Suppressor macrophage (primary cell): Measurements from ENCODE around the gene CTH.
A peak's percentile ranks its signal among the peaks of the same experiment; 100 is the strongest.
"Not testable (repeated sequence)": the region's sequence is repeated elsewhere in the genome, so short reads cannot be mapped to it uniquely, and the experiment has no call there.

Source experiments
- DNase-seq, 4 experiments: peaks; one replicate each; pipeline ENCODE4 v3.0.0-alpha.2; 2020 to 2022

Gene CTH

DNA sequence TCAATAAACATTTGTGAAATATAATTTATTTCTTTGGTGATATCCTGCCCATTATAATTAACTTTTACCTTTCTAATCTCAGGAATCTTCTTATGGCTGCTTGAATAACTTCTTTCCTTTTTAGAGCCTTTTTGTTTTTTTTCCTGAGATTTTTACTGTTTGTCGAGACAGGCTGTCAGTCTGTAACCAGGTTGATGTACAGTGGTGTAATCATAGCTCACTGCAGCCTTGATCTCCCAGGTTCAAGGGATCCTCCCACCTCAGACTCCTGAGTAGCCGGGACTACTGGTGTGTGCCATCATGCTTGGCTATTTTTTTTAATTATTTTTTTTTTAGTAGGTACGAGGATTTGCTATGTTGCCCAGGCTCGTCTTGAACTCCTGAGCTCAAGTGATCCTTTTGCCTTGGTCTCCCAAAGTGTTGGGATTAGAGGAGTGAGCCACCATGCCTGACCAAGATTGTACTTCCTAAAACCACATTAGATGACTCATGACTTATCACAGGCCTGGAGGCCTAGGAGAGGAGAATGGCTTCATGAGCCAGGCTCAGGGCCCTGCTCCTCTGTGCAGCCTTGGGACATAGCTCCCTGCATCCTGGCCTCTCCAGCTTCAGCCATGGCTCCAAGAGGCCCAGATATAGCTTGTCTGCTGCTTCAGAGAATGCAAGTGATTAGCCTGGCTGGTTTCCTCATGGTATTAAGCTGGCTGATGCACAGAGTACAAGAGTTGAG, 48.6 kb downstream of the CTH start:
- DNase-seq, result peak in 3 of 4 experiments; percentile 3 to 18 (median 6)

DNA sequence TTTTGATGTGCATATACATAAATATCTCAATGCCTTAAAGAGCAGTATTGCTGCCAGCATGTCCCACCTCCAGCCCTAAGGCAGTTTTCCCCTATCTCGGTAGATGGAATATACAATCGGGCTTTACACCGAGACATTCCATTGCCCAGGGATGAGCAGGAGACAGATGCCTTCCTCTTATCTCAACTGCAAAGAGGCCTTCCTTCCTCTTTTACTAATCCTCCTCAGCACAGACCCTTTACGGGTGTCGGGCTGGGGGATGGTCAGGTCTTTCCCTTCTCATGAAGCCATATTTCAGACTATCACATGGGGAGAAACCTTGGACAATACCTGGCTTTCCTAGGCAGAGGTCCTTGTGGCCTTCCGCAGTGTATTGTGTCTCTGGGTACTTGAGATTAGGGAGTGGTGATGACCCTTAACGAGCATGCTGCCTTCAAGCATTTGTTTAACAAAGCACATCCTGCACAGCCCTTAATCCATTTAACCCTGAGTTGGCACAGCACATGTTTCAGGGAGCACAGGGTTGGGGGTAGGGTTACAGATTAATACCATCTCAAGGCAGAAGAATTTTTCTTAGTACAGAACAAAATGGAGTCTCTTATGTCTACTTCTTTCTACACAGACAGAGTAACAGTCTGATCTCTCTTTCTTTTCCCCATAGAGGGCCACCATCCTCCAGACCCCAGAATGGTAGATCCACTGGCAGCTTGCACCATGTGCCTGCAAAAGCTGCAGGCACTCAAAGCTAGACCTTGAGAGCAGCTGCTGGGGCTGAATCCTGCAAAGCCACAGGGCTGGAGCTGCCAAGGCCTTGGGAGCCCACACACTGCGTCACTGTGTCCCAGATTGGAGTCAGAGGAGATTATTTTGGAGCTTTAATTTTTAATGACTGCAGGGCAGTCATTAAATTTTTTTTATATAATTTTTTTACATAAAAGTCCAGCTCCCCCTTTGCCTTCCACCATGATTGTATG, 50.0 kb downstream of the CTH start:
- not testable (repeated sequence) for DNase-seq

DNA sequence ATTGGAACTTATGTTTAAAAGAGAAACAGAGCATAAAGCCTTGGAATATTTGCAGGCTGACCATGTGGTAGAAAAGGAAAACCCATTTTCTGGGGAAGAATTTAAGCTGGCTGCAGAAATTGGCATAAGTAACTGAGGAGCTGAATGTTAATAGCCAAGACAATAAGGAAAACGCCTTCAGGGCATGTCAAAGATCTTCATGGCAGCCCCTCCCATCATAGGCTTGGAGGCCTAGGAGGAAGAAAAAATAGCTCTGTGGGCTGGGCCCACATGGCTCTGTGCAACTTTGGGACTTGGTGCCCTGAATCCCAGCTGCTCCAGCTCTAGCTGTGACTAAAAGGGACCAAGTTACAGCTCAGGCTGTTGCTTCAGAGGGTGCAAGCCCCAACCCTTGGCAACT, 51.5 kb downstream of the CTH start:
- no peak for DNase-seq

DNA sequence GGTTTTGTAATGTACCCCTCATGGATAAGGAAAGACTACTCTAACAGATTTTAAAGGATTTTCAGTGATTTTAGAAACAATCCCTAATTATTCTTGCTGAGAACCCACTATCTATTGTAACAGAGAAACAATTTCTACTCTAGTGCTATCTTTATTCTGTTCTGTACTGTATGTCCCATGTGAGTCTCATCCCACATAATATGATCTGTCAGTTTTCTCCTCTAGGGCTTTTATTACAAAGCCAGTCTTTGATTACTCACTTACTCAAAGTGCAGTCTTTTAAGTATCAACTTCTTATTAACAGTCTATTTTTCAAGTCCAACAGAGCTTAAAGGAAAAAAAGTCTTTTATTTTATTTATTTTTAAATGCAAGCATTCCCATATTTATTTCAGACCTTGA, 54.8 kb downstream of the CTH start:
- DNase-seq, result no peak

GRCh38 chr1:70467531-70467930, 56.5 kb downstream of the CTH start:
- no peak for DNase-seq

DNA sequence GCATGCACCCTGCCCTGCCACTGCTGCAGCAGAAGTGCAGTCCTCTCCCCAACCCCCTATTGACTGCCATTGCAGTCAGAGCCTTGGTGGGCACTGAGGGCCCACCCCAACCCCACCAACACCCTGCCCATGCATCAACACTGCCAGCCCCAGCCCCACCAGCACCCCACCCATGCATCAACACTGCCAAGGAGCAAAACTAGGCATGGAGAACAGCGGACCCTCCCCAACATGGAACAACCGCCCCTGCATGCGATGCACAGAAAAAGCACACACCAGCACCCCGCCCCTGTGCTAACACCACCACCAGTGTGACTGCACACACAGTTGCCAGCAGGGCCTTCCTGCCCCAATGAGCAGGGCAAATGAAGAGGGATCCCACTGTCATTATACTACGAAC, 57.1 kb downstream of the CTH start:
- no peak for DNase-seq

DNA sequence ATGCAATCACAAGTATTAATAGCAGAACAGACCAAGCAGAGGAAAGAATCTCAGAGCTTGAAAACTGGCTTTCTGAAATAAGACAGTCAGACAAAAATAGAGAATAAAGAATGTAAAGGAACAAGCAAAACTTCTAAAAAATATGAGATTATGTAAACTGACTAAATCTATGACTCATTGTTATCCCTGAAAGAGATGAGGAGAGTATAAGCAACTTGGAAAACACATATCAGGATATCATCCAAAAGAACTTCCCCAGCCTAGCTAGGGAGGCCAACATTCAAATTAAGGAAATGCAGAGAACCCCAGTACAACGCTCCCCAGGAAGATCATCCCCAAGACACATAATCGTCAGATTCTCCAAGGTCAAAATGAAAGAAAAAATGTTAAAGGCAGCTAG, 58.1 kb downstream of the CTH start:
- DNase-seq, result not testable (repeated sequence)

DNA sequence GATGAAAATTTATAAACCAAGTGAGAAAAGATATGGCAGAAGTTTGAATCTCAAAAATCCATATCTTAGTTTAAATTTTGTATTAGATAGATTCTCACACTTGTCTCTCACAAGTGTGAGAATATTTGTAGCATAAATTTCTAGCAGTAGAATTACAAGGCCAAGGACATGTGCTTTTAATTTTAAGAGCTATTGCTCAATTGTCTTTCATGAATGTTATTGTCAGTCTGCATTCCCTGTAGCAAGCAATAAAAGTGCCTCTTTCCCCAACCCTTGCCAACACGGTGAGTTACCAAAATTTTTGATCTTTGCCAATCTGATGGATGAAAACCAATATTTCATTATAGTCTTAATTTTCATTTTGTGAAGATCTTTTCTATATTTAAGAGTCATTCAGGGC, 64.0 kb downstream of the CTH start:
- no peak for DNase-seq

- no peak for DNase-seq
Measured at GRCh38 chr1:70477090-70477489, 66.0 kb downstream of the CTH start.

DNA sequence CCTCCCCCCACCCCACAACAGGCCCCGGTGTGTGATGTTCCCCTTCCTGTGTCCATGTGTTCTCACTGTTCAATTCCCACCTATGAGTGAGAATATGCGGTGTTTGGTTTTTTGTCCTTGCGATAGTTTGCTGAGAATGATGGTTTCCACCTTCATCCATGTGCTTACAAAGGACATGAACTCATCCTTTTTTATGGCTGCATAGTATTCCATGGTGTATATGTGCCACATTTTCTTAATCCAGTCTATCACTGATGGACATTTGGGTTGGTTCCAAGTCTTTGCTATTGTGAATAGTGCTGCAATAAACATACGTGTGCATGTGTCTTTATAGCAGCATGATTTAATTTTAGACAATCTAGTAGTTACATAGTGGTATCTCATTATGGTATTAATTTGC, 66.8 kb downstream of the CTH start:
- not testable (repeated sequence) for DNase-seq

DNA sequence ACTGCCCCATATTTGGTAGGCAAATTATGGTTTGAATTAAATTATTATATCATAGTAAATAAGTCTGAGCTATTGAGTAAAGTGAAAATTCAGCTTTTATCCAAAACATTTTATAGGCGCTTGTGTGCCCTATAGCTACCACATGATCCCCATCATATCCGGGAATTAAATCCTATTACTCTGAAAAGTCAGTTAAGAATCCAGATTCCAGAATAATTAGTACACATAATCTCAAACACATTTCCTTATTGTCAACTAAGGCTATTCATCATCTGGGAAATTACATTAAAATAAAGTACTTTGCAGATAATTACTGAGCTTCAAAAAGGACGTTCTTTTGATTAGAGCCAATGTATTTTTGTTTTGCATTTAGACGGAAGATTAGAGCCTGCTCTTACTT, 72.3 kb downstream of the CTH start:
- no peak for DNase-seq

GRCh38 chr1:70485624-70486023, 74.6 kb downstream of the CTH start:
- DNase-seq, result no peak

GRCh38 chr1:70486676-70487458, 75.8 kb downstream of the CTH start:
- DNase-seq, result no peak

DNA sequence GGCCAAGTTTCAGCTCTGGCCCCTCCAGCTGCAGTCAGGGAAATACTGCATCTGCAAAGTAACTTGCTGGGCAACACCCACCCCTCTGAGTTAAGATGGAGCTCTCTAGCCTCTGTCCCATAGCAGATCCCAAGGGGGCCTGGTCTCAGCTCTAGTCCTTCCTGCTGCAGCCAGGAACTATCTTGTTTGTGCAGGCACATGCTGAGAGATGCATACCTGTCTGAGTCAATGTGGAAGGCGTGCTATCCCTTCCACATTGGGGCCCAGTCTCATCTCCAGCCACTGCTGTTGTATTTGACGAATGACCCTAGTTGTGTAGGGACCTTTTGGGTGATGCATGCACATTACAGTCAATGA, 76.4 kb downstream of the CTH start:
- no peak for DNase-seq

DNA sequence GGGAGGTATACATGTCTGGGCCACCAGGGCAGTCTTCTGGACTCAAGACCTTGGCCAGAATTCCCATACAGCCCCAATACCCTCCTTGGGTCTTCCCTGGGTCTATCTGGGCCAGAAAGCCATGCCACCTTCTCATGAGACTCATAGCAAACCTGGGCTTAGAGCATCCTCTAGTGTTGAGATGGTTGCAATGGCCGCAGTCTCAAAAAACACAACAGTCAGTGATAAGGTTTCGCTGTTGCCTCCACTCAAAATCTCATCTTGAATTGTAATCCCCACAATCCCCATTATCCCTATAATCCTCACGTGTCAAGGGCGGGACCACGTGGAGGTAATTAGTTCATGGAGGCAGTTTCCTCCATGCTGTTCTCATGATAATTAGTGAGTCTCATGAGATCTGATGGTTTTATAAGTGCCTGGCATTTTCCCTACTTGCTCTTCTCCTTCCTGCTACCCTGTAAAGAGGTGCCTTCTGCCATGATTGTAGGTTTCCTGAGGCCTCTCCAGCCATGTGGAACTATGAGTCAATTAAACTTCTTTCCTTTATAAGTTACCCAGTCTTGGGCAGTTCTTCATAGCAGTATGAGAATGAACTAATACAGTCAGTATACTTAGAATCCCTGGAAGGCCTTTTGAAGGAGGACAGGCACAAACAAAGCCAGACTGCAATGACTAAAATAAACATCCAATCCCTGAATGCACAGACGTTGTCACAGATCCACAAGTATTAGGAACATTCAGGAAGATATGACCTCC, 77.0 kb downstream of the CTH start:
- DNase-seq, result peak; percentile 32 to 56 (median 41)
